ENCODE measurements around the gene RBCK1. TPM values are rescaled to one million over a fixed set of nuclear protein-coding genes. Genes with fewer than 3 reads are reported as not detected.

The RBCK1 gene
- total RNA-seq, 1 experiment from 2014 or later = 46.8 TPM

DNA sequence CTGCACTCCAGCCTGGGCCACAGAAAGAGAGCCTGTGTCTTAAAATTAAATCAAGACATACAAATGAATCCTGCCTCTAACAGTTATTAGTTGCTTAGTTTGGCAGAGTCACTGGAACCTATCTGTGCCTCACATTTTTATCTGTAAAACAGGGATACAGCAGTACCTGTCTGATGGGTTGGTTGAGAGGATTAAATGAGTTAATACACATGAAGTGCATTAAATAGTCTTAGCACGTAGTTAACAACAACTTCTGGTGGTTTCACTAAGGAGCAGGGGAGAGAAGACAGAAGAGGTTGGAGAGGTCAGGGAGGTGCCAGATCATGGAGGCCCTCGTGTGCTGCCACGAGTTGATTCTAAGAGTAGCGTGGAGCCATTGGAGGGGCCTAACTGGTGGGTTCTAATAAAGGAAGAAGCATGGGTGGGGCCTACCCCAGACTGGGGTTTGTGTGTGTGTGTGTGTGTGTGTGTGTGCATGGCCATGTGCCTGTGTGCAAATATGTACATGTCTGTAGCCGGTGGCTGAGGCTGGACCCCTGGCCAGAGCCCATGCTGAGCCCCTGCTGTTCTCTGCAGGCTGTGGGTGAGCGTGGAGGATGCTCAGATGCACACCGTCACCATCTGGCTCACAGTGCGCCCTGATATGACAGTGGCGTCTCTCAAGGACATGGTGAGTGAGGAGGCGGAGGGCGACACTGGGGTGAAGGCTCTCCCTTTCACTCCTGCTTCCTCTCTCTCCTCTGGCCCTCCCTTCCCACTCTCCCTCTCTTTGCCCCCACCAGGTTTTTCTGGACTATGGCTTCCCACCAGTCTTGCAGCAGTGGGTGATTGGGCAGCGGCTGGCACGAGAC, 9.1 kb downstream of the RBCK1 start:
- Mint-ChIP-seq H3K9me3 (peaks cover 0 to 7% of the 10 kb centered on the region in 2 experiments; a peak in 3 of 5 replicates), H3K27me3 (ENCODE audit: low read depth) (peaks cover 2% of the 10 kb centered on the region; the same call in 1 of the 2 replicates)
- WGBS (ENCODE audit: extremely low coverage, insufficient read length, low lambda C conversion rate) = no CpG with 5 or more reads among the region's 13 CpGs

More for the DNA sequence above, 9.1 kb downstream of the RBCK1 start:
- Histone ChIP-seq H4K20me1 (ENCODE audit: control insufficient read depth, insufficient read depth, insufficient read length) (no peaks in the 10 kb centered on the region), H2BK20ac (ENCODE audit: low read depth, low read length, poor library complexity, severe bottlenecking) (no peak overlapping the region), H3K9me3 (ENCODE audit: control insufficient read depth, low read depth, low read length) (no peaks in the 10 kb centered on the region), H3K23ac (ENCODE audit: insufficient read length, low read depth, low read length) (no peak overlapping the region), H3K4me1 (ENCODE audit: insufficient read depth, low read length) (no peaks in the 10 kb centered on the region), H3K79me1 (ENCODE audit: insufficient read depth, low read depth, low read length, poor library complexity, severe bottlenecking) (peaks cover 2% of the 10 kb centered on the region), H4K5ac (ENCODE audit: insufficient read length, low read depth, low read length) (no peak overlapping the region), H3K4me2 (ENCODE audit: insufficient read depth, insufficient read length, low read length) (no peak overlapping the region), H3K9ac (ENCODE audit: extremely low read depth, insufficient read length, low read length) (no peak overlapping the region), H2AK5ac (ENCODE audit: insufficient read length, low read length) (no peak overlapping the region), H3K4ac (ENCODE audit: low read depth, low read length) (no peak overlapping the region), H3K56ac (ENCODE audit: insufficient read length, low read depth, low read length) (no peak overlapping the region), H4K91ac (ENCODE audit: insufficient read length, low read depth, low read length) (no peak overlapping the region), H3K23me2 (ENCODE audit: insufficient read length, low read depth, low read length, poor library complexity, severe bottlenecking) (no peaks in the 10 kb centered on the region), H2BK120ac (ENCODE audit: low read depth, low read length, poor library complexity, severe bottlenecking) (no peak overlapping the region), H3K79me2 (ENCODE audit: insufficient read depth, low read length) (no peaks in the 10 kb centered on the region), H3T11ph (ENCODE audit: low read length) (no peak overlapping the region), H2BK15ac (ENCODE audit: low read depth, low read length) (no peak overlapping the region), H3K27ac (ENCODE audit: insufficient read length, low read depth, low read length) (no peak overlapping the region), H4K8ac (replicated peaks; ENCODE audit: insufficient read length, low read depth, low read length) (no peak overlapping the region), H3K14ac (ENCODE audit: insufficient read depth, low read length) (no peak overlapping the region), H3K18ac (ENCODE audit: insufficient read length, low read depth, low read length) (no peak overlapping the region), H3K27me3 (ENCODE audit: insufficient read depth, low read length) (no peaks in the 10 kb centered on the region), H2BK5ac (ENCODE audit: insufficient read length, low read length) (no peak overlapping the region), H2AFZ (ENCODE audit: low read length) (no peak overlapping the region), H2BK12ac (ENCODE audit: insufficient read length, low read depth, low read length) (no peak overlapping the region)
- Mint-ChIP-seq H3K4me1 (no peaks in the 10 kb centered on the region), H3K36me3 (ENCODE audit: insufficient read depth in 1 of 3, low read depth in 3 of 3) (peaks cover 35 to 62% (median 44%) of the 10 kb centered on the region in 3 experiments), H3K27ac (no peak overlapping the region; a peak in 2 of 7 replicates), H3K4me3 (no peak overlapping the region)
- TF ChIP-seq, protein P1, sequence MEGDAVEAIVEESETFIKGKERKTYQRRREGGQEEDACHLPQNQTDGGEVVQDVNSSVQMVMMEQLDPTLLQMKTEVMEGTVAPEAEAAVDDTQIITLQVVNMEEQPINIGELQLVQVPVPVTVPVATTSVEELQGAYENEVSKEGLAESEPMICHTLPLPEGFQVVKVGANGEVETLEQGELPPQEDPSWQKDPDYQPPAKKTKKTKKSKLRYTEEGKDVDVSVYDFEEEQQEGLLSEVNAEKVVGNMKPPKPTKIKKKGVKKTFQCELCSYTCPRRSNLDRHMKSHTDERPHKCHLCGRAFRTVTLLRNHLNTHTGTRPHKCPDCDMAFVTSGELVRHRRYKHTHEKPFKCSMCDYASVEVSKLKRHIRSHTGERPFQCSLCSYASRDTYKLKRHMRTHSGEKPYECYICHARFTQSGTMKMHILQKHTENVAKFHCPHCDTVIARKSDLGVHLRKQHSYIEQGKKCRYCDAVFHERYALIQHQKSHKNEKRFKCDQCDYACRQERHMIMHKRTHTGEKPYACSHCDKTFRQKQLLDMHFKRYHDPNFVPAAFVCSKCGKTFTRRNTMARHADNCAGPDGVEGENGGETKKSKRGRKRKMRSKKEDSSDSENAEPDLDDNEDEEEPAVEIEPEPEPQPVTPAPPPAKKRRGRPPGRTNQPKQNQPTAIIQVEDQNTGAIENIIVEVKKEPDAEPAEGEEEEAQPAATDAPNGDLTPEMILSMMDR (conservative IDR thresholded peaks at IDR 0.05) = no peak
- no peak for DNase-seq

All from H9 (cell line).